Peyer's patch (tissue), 4 donors: Measurements from ENCODE around the gene PBOV1.

Experiments
- POLR2A ChIP-seq, 2 donors: fragments of 450-650 bp; IDR thresholded peaks; one replicate each; pipeline ENCODE4 v1.5.1; 2017; ENCODE audit warnings: antibody characterized with exemption in 2 of 2, mild to moderate bottlenecking in 2 of 2, moderate library complexity in 2 of 2
- TF ChIP-seq, protein P1 (sequence below), 6 experiments: fragments of 450-650 bp in 4 of 6; fragments of 200-600 bp in 2 of 6; sonication (generic) in 1 of 6; IDR thresholded peaks; one replicate each; pipeline ENCODE4 v1.5.1; 2017 to 2019; ENCODE audit warnings: antibody characterized with exemption in 6 of 6, mild to moderate bottlenecking in 3 of 6, moderate library complexity in 1 of 6

DNA sequence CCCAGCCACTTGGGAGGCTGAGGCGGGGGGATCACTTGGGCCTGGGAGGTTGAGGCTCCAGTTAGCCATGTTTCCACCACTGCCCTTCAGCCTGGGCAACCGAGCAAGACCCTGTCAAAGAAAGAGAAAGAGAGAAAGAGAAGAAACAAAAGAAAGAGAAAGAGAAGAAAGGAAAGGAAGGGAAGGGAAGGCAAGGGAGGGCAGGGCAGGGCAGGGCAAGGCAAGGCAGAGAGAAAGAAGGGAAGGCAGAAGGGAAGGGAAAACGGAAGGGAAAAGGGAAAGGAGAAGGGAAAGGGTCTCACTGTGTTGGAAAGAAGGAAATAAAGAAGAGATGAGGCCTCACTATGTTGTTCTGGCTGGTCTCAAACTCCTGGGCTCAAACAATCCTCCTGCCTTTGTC lies 47.8 kb upstream of the PBOV1 start:
- TF ChIP-seq POLR2A (IDR thresholded peaks at IDR 0.05), result no peak
- TF ChIP-seq, protein P1, sequence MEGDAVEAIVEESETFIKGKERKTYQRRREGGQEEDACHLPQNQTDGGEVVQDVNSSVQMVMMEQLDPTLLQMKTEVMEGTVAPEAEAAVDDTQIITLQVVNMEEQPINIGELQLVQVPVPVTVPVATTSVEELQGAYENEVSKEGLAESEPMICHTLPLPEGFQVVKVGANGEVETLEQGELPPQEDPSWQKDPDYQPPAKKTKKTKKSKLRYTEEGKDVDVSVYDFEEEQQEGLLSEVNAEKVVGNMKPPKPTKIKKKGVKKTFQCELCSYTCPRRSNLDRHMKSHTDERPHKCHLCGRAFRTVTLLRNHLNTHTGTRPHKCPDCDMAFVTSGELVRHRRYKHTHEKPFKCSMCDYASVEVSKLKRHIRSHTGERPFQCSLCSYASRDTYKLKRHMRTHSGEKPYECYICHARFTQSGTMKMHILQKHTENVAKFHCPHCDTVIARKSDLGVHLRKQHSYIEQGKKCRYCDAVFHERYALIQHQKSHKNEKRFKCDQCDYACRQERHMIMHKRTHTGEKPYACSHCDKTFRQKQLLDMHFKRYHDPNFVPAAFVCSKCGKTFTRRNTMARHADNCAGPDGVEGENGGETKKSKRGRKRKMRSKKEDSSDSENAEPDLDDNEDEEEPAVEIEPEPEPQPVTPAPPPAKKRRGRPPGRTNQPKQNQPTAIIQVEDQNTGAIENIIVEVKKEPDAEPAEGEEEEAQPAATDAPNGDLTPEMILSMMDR (IDR thresholded peaks at IDR 0.05), result no peak
